B cell (primary cell): ENCODE results near the gene GIPC1. TPM values are rescaled to one million over a fixed set of nuclear protein-coding genes. Genes with fewer than 3 reads are reported as not detected.

Experiments
- ATAC-seq: fragments of 200-7000 bp; cut with Tn5 transposase; one replicate; pipeline ENCODE4 v1.10.0; 2021; ENCODE audit warnings: low read depth, mild to moderate bottlenecking, moderate number of reproducible peaks, moderate library complexity
- CTCF ChIA-PET: fragments of 350-600 bp; sonication (Branson Sonifier 250); formaldehyde crosslinking; loops from one replicate; lab custom pipeline; 2021; ENCODE audit warnings: antibody characterized with exemption, inconsistent platforms; lab: Charles Lee
- POLR2A ChIA-PET: fragments of 350-600 bp; sonication (Branson Sonifier 250); formaldehyde crosslinking; loops from one replicate; lab custom pipeline; 2021; ENCODE audit warnings: antibody characterized with exemption; lab: Charles Lee
- DNase-seq: peaks from one replicate; pipeline ENCODE4 v3.0.0; 2013
- H2AFZ ChIP-seq: 2 replicates; pipeline ENCODE4 v1.6.1; 2012; ENCODE audit warnings: mild to moderate bottlenecking, low read depth, low read length; ENCODE audit not compliant: insufficient read depth, poor library complexity, severe bottlenecking
- H3K27ac ChIP-seq, 2 donors: 1 replicate in 1 of 2; 2 replicates in 1 of 2; pipeline ENCODE4 v1.5.1; 2012 to 2013; ENCODE audit warnings: low read length in 2 of 2, mild to moderate bottlenecking in 2 of 2, moderate library complexity in 1 of 2
- H3K27me3 ChIP-seq, 4 experiments: fragments of 200-600 bp in 1 of 4; sonication (generic) in 1 of 4; replicated peaks in 1 of 4; 1 replicate in 2 of 4; 2 replicates in 2 of 4; pipeline versions ENCODE4 v1.6.1 to v1.7.0; 2013 to 2016; ENCODE audit warnings: low read length in 3 of 4, mild to moderate bottlenecking in 2 of 4, mixed read lengths in 1 of 4, moderate library complexity in 1 of 4; ENCODE audit not compliant: insufficient read depth in 4 of 4, control insufficient read depth in 3 of 4; ENCODE audit errors: control extremely low read depth in 1 of 4
- H3K36me3 ChIP-seq, 2 experiments: replicated peaks in 1 of 2; 1 replicate in 1 of 2; 2 replicates in 1 of 2; pipeline versions ENCODE4 v1.6.1 to v1.7.1; 2013; ENCODE audit warnings: low read length in 1 of 2; ENCODE audit not compliant: insufficient read depth in 2 of 2, control insufficient read depth in 1 of 2; ENCODE audit errors: control extremely low read depth in 1 of 2, extremely low read depth in 1 of 2
- H3K4me1 ChIP-seq, 2 donors: fragments of 200-600 bp in 1 of 2; sonication (generic) in 1 of 2; 1 replicate in 1 of 2; 2 replicates in 1 of 2; pipeline versions ENCODE4 v1.5.1 to v1.6.1; 2013 to 2017; ENCODE audit warnings: low read length in 2 of 2; ENCODE audit not compliant: control insufficient read depth in 2 of 2, insufficient read depth in 2 of 2
- H3K4me2 ChIP-seq: replicated peaks from 2 replicates; pipeline ENCODE3; 2012; ENCODE audit warnings: mild to moderate bottlenecking, low read depth, low read length; ENCODE audit not compliant: poor library complexity, severe bottlenecking
- H3K4me3 ChIP-seq, 5 experiments: fragments of 200-600 bp in 1 of 5; sonication (generic) in 1 of 5; 1 replicate in 3 of 5; 2 replicates in 2 of 5; pipeline versions ENCODE4 v1.5.1 to v1.7.0; 2011 to 2016; ENCODE audit warnings: low read length in 4 of 5, mild to moderate bottlenecking in 4 of 5, low read depth in 2 of 5, control low read depth in 1 of 5, moderate library complexity in 1 of 5; ENCODE audit not compliant: insufficient read depth in 1 of 5; ENCODE audit errors: control extremely low read depth in 1 of 5, extremely low read depth in 1 of 5
- H3K79me2 ChIP-seq: fragments of 200-600 bp; sonication (generic); one replicate; pipeline ENCODE4 v1.6.0; 2016; ENCODE audit warnings: low read length; ENCODE audit not compliant: control insufficient read depth, insufficient read depth
- H3K9ac ChIP-seq: fragments of 200-600 bp; sonication (generic); 2 replicates; pipeline ENCODE4 v1.6.1; 2017; ENCODE audit warnings: mild to moderate bottlenecking, low read length, moderate library complexity
- H3K9me3 ChIP-seq, 3 donors: one replicate each; pipeline versions ENCODE4 v1.6.1 to v1.7.1; 2013; ENCODE audit warnings: low read length in 2 of 3; ENCODE audit not compliant: control insufficient read depth in 2 of 3, insufficient read depth in 1 of 3; ENCODE audit errors: control extremely low read depth in 1 of 3
- H4K20me1 ChIP-seq: 2 replicates; pipeline ENCODE4 v1.6.0; 2012; ENCODE audit warnings: mild to moderate bottlenecking, low read length; ENCODE audit not compliant: insufficient read depth, control insufficient read depth, poor library complexity, severe bottlenecking
- H3K27ac Mint-ChIP-seq: one replicate; pipeline ENCODE4 v1.8.0; 2021; ENCODE audit warnings: mixed read lengths
- H3K27me3 Mint-ChIP-seq: one replicate; pipeline ENCODE4 v1.8.0; 2021; ENCODE audit warnings: mixed read lengths
- H3K4me1 Mint-ChIP-seq: one replicate; pipeline ENCODE4 v1.8.0; 2021; ENCODE audit warnings: mixed read lengths
- H3K4me3 Mint-ChIP-seq: one replicate; pipeline ENCODE4 v1.8.0; 2021; ENCODE audit warnings: mixed read lengths
- H3K9me3 Mint-ChIP-seq: one replicate; pipeline ENCODE4 v1.8.0; 2022; ENCODE audit warnings: mixed read lengths; ENCODE audit not compliant: insufficient read depth
- CTCF ChIP-seq: fragments of 200-600 bp; IDR thresholded peaks from one replicate; pipeline ENCODE4 v1.8.0; 2022; ENCODE audit warnings: antibody characterized with exemption, mild to moderate bottlenecking
- EZH2 ChIP-seq: IDR thresholded peaks from 2 replicates; pipeline ENCODE4 v1.6.1; 2012; ENCODE audit warnings: borderline replicate concordance, low read depth, mild to moderate bottlenecking, moderate library complexity, low read length; ENCODE audit not compliant: insufficient read depth, poor library complexity, severe bottlenecking
- WGBS: methylation state at CpG from one replicate; pipeline ENCODE4 v1.1.5; 2013; ENCODE audit warnings: missing lambda C conversion rate; ENCODE audit not compliant: insufficient coverage; 5-methylcytosine and 5-hydroxymethylcytosine counted together
- intact Hi-C: fragments of 100-400 bp; cut with micrococcal nuclease; formaldehyde crosslinking; loops from one replicate; pipeline ENCODE4 v1.10.0; 2022
- polyA plus RNA-seq: library from polyadenylated mRNA; depleted of rRNA; stranded (reverse); fragments of >200 nt; gene quantifications from 2 replicates; pipeline ENCODE4 v1.2.3, GENCODE V29; 2012
- total RNA-seq, 2 donors: library from RNA; stranded (reverse); fragments of 120-200 nt in 1 of 2; gene quantifications; 1 replicate in 1 of 2; 2 replicates in 1 of 2; pipeline versions ENCODE4 v1.2.3 to v1.2.4, GENCODE V29; 2013 to 2022

The GIPC1 gene
- total and polyA plus RNA-seq, 2 donors (not counting 1 experiment from before 2014, with no cell fraction given), result 11.3 to 12.0 TPM

GRCh38 chr19:14450876-14451275 lies 45.1 kb downstream of the GIPC1 start:
- Histone ChIP-seq H3K27me3 (no peaks in the 10 kb centered on the region), H3K79me2 (peaks cover 51% of the 10 kb centered on the region), H3K9ac (no peak overlapping the region), H4K20me1 (peaks cover 44% of the 10 kb centered on the region), H2AFZ (no peak overlapping the region), H3K4me3 (no peak overlapping the region), H3K4me1 (no peaks in the 10 kb centered on the region), H3K27ac (no peak overlapping the region), H3K4me2 (no peak overlapping the region), H3K9me3 (peaks cover 0 to 3% (median 0%) of the 10 kb centered on the region in 3 donors), H3K36me3 (peaks cover 1 to 74% of the 10 kb centered on the region in 2 experiments)
- H3K27me3 Mint-ChIP-seq, result no peaks in the 10 kb centered on the region
- no peak overlapping the region for H3K4me3 Mint-ChIP-seq
- intact Hi-C loops, result no loop called here
- DNase-seq (no peak), ATAC-seq (no peak)
- peaks cover 3% of the 10 kb centered on the region for H3K4me1 Mint-ChIP-seq
- no peak overlapping the region for H3K27ac Mint-ChIP-seq
- CTCF ChIA-PET, result interaction anchor here (0.7 kb wide), 1 partner anchor 19 kb away, joined by 3 read pairs; no protein-coding TSS in a partner anchor
- TF ChIP-seq CTCF (no peak), EZH2 (no peak)
- H3K9me3 Mint-ChIP-seq, result no peaks in the 10 kb centered on the region
- POLR2A ChIA-PET, result no interaction called here
- 98% methylated on average over 19 of the region's 19 CpGs for WGBS

- Histone ChIP-seq H3K4me3 (no peak overlapping the region), H3K27ac (no peak overlapping the region), H2AFZ (no peak overlapping the region), H3K36me3 (peaks cover 1 to 77% of the 10 kb centered on the region in 2 experiments), H3K9me3 (peaks cover 0 to 3% (median 0%) of the 10 kb centered on the region in 3 donors), H3K4me1 (no peaks in the 10 kb centered on the region), H4K20me1 (peaks cover 49% of the 10 kb centered on the region), H3K4me2 (no peak overlapping the region), H3K27me3 (no peaks in the 10 kb centered on the region), H3K9ac (no peak overlapping the region), H3K79me2 (peaks cover 54% of the 10 kb centered on the region)
- ChIA-PET POLR2A (no interaction called here), CTCF (interaction anchor here (0.7 kb wide), 1 partner anchor 19 kb away, joined by 3 read pairs; no protein-coding TSS in a partner anchor)
- no peaks in the 10 kb centered on the region for H3K27me3 Mint-ChIP-seq
- no peak overlapping the region for H3K27ac Mint-ChIP-seq
- ATAC-seq, result peak; percentile 64
- peak; percentile 53 for DNase-seq
- H3K9me3 Mint-ChIP-seq, result no peaks in the 10 kb centered on the region
- peaks cover 3% of the 10 kb centered on the region for H3K4me1 Mint-ChIP-seq
- no peak overlapping the region for H3K4me3 Mint-ChIP-seq
- no peak for TF ChIP-seq EZH2
- no peak for TF ChIP-seq CTCF
- 94% methylated on average over 27 of the region's 30 CpGs for WGBS
- intact Hi-C loops, result no loop called here
Measured at GRCh38 chr19:14450168-14450874, 45.6 kb downstream of the GIPC1 start.
